ENCODE results near the gene RAET1G.

- no peak for TF ChIP-seq EZH2 (IDR thresholded peaks at IDR 0.05; ENCODE audit: borderline replicate concordance, low read depth, low read length, severe bottlenecking)
- no peak for TF ChIP-seq CTCF (IDR thresholded peaks at IDR 0.05; ENCODE audit: borderline replicate concordance, extremely low read depth, low read length, poor library complexity, severe bottlenecking)
These were observed 46.7 kb upstream of the RAET1G start for GRCh38 chr6:149969635-149970034.

All from DND-41 (cell line).